Measurements from ENCODE around the gene SH3BP5. TPM values are rescaled to one million over a fixed set of nuclear protein-coding genes. Genes with fewer than 3 reads are reported as not detected.

The SH3BP5 gene
- total RNA-seq, 1 experiment from 2014 or later: 39.3 TPM

DNA sequence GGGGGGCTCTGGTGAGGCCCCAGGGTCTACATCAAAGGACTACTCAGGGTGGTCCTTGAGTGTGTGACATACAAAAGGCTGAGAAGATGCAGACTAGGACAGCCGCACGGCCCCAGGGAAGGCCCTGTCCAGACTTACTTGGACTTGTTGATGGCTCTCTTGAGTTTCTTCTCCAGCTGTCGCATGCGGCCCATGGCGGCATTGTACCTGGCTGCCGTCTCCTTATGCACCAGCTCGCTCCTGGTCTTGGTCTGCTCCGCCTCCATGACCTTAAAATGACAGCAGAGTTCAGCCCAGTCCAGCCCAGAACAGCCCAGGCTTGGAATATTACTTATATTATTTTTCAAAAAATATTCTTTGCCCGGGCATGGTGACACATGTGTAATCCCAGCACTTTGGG, 70.4 kb downstream of the SH3BP5 start:
- ChIA-PET POLR2A (ENCODE audit: unreplicated experiment) (no interaction called here), CTCF (no interaction called here)
- H3K4me2 ChIP-seq: no peak overlapping the region

DNA sequence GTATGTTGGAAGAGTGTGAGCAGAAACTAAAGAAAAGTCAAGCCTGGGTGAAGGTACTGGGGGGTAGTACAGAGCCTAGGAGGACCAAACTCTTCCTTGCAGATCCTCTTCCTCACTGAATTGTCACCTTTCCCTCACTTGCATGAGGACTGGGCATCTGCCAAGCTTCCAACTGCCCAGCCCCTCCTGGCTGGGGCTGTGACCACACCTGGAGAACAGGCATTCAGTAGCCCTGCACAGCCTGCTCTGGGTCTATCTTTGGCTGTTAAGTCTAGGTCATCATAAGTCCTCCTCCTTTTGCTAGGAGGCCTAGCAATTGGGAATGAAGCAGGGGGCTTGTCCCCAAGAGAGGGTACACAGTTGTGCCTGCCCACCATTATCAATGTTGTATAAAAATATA, 71.1 kb downstream of the SH3BP5 start:
- Histone ChIP-seq H3K36me3 (ENCODE audit: low read depth) (peaks cover 19% of the 10 kb centered on the region; the same call in 1 of the 2 replicates), H3K9me2 (ENCODE audit: insufficient read depth) (no peaks in the 10 kb centered on the region), H3K79me2 (ENCODE audit: low read depth) (no peaks in the 10 kb centered on the region), H3K27ac (no peak overlapping the region), H3K4me3 (no peak overlapping the region), H3F3A (ENCODE audit: insufficient read depth, low read depth) (peaks cover 5% of the 10 kb centered on the region; the same call in 1 of the 2 replicates), H3K27me3 (ENCODE audit: insufficient read depth, low read depth) (no peaks in the 10 kb centered on the region), H3K4me1 (replicated peaks; ENCODE audit: insufficient read depth) (no peaks in the 10 kb centered on the region), H4K20me1 (ENCODE audit: insufficient read depth) (0 out of 2 replicates have a peak, but pooled peaks cover 4% of the 10 kb centered on the region), H3K9me3 (ENCODE audit: insufficient read depth, low read depth) (no peaks in the 10 kb centered on the region), H2AFZ (no peak overlapping the region), H3K4me2 (no peak overlapping the region)
- CTCF ChIA-PET: no interaction called here
- intact Hi-C loops (cut with micrococcal nuclease; ENCODE audit: unreplicated experiment): no loop called here
- BruUV-seq (replicated peaks): no TSS peak
- DNase-seq: no peak
- no peak for TF ChIP-seq EZH2 (IDR thresholded peaks at IDR 0.05; ENCODE audit: low read depth)
- TF ChIP-seq, protein P1, sequence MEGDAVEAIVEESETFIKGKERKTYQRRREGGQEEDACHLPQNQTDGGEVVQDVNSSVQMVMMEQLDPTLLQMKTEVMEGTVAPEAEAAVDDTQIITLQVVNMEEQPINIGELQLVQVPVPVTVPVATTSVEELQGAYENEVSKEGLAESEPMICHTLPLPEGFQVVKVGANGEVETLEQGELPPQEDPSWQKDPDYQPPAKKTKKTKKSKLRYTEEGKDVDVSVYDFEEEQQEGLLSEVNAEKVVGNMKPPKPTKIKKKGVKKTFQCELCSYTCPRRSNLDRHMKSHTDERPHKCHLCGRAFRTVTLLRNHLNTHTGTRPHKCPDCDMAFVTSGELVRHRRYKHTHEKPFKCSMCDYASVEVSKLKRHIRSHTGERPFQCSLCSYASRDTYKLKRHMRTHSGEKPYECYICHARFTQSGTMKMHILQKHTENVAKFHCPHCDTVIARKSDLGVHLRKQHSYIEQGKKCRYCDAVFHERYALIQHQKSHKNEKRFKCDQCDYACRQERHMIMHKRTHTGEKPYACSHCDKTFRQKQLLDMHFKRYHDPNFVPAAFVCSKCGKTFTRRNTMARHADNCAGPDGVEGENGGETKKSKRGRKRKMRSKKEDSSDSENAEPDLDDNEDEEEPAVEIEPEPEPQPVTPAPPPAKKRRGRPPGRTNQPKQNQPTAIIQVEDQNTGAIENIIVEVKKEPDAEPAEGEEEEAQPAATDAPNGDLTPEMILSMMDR (conservative IDR thresholded peaks at IDR 0.05): no peak
- POLR2A ChIA-PET (ENCODE audit: unreplicated experiment): no interaction called here

More for the DNA sequence above, 70.4 kb downstream of the SH3BP5 start:
- Histone ChIP-seq H3K36me3 (ENCODE audit: low read depth) (peaks cover 15% of the 10 kb centered on the region; the same call in 1 of the 2 replicates), H2AFZ (no peak overlapping the region), H3F3A (ENCODE audit: insufficient read depth, low read depth) (peaks cover 3% of the 10 kb centered on the region; the same call in 1 of the 2 replicates), H3K27ac (no peak overlapping the region), H3K4me3 (no peak overlapping the region), H3K4me1 (replicated peaks; ENCODE audit: insufficient read depth) (no peaks in the 10 kb centered on the region), H4K20me1 (ENCODE audit: insufficient read depth) (peaks cover 4% of the 10 kb centered on the region; the same call in 1 of the 2 replicates), H3K9me2 (ENCODE audit: insufficient read depth) (no peaks in the 10 kb centered on the region), H3K27me3 (ENCODE audit: insufficient read depth, low read depth) (no peaks in the 10 kb centered on the region), H3K79me2 (ENCODE audit: low read depth) (no peaks in the 10 kb centered on the region), H3K9me3 (ENCODE audit: insufficient read depth, low read depth) (no peaks in the 10 kb centered on the region)
- DNase-seq: no peak
- no TSS peak for BruUV-seq (replicated peaks)
- intact Hi-C loops (cut with micrococcal nuclease; ENCODE audit: unreplicated experiment): no loop called here
- TF ChIP-seq EZH2 (IDR thresholded peaks at IDR 0.05; ENCODE audit: low read depth): no peak
- TF ChIP-seq, protein P1 (conservative IDR thresholded peaks at IDR 0.05): no peak

DNA sequence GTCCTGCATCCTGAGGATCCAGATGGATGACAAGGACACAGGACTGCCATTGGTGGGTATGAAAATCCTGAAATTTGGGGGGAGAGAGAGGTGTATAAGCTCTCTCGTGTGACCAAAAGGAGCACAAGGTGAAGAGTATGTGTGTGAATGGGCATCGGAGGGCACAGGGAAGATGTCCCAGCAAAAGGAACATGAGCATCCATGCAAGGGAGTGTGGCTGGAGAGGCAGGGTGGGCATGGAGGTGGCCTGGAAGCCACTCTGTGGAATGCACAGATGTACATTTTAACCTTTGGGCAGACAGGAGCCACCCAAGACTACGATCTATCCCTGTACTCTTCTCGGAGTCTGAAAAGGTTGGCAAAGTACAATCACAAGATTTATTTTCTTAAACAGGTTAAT, 71.9 kb downstream of the SH3BP5 start:
- Histone ChIP-seq H3K4me2 (no peak overlapping the region), H3K4me3 (no peak overlapping the region), H2AFZ (no peak overlapping the region), H3K79me2 (ENCODE audit: low read depth) (no peaks in the 10 kb centered on the region), H3K36me3 (ENCODE audit: low read depth) (peaks cover 19% of the 10 kb centered on the region; the same call in 1 of the 2 replicates), H3K9me2 (ENCODE audit: insufficient read depth) (no peaks in the 10 kb centered on the region), H3F3A (ENCODE audit: insufficient read depth, low read depth) (peaks cover 5% of the 10 kb centered on the region; the same call in 1 of the 2 replicates), H4K20me1 (ENCODE audit: insufficient read depth) (peaks cover 4% of the 10 kb centered on the region; the same call in 1 of the 2 replicates), H3K27ac (no peak overlapping the region), H3K4me1 (replicated peaks; ENCODE audit: insufficient read depth) (no peaks in the 10 kb centered on the region), H3K27me3 (ENCODE audit: insufficient read depth, low read depth) (no peaks in the 10 kb centered on the region), H3K9me3 (ENCODE audit: insufficient read depth, low read depth) (no peaks in the 10 kb centered on the region)
- POLR2A ChIA-PET (ENCODE audit: unreplicated experiment): no interaction called here
- no peak for DNase-seq
- no TSS peak for BruUV-seq (replicated peaks)
- intact Hi-C loops (cut with micrococcal nuclease; ENCODE audit: unreplicated experiment): no loop called here
- CTCF ChIA-PET: no interaction called here
- TF ChIP-seq EZH2 (IDR thresholded peaks at IDR 0.05; ENCODE audit: low read depth): no peak
- TF ChIP-seq, protein P1 (conservative IDR thresholded peaks at IDR 0.05): no peak
